ENCODE results near the gene NEGR1. TPM values are rescaled to one million over a fixed set of nuclear protein-coding genes. Genes with fewer than 3 reads are reported as not detected.

The NEGR1 gene
- total and polyA plus RNA-seq, 9 of the 15 experiments (the other 6 are each of a cell fraction or from before 2014, with no cell fraction given): not detected

- 0% methylated on average over 2 of the region's 2 CpGs for WGBS (ENCODE audit: insufficient coverage, low coverage, missing lambda C conversion rate)
- in situ Hi-C loops (cut with MboI): loop anchor here (5.0 kb wide), 1 partner anchor 71 kb away; no protein-coding TSS in a partner anchor
- no peak overlapping the region for H3K4me3 ChIP-seq
- no peaks in the 10 kb centered on the region for H3K4me1 ChIP-seq (replicated peaks in 1 of 2; ENCODE audit: control insufficient read depth in 2 of 2, insufficient read depth in 2 of 2, low read length in 2 of 2)
- H3K9me1 ChIP-seq (ENCODE audit: control insufficient read depth, insufficient read depth, low read length): no peaks in the 10 kb centered on the region
- H3K9me3 ChIP-seq (replicated peaks; ENCODE audit: control insufficient read depth, insufficient read depth, low read depth, low read length): no peaks in the 10 kb centered on the region
- FAIRE-seq (no peak), DNase-seq (ENCODE audit: extremely low read depth in 1 of 4, low spot score in 3 of 4) (no peak), ATAC-seq (no peak)
- H2AFZ ChIP-seq (ENCODE audit: low read depth, low read length): no peak overlapping the region
- H3K4me2 ChIP-seq (ENCODE audit: insufficient read depth, low read length): no peak overlapping the region
- POLR2A ChIA-PET: no interaction called here
- intact Hi-C loops (cut with micrococcal nuclease): no loop called here
- BruUV-seq (replicated peaks): no TSS peak
- TF ChIP-seq ZNF696 (CRISPR knock-in tag; conservative IDR thresholded peaks at IDR 0.05): no peak
- no peak for TF ChIP-seq CBFA2T2 (conservative IDR thresholded peaks at IDR 0.05)
- TF ChIP-seq NONO (IDR thresholded peaks at IDR 0.05; ENCODE audit: low read depth in 2 of 2, low read length in 1 of 2): no peak
- TF ChIP-seq AFF4 (CRISPR knock-in tag; IDR thresholded peaks at IDR 0.05): no peak
- TF ChIP-seq ZNF444 (CRISPR knock-in tag; IDR thresholded peaks at IDR 0.05): no peak
- TF ChIP-seq ZNF764 (CRISPR knock-in tag; IDR thresholded peaks at IDR 0.05; ENCODE audit: low read depth): no peak
- no peak for TF ChIP-seq ZNF785 (CRISPR knock-in tag; IDR thresholded peaks at IDR 0.05)
- TF ChIP-seq SUPT5H (IDR thresholded peaks at IDR 0.05): no peak
- TF ChIP-seq LARP7 (IDR thresholded peaks at IDR 0.05): no peak
- no peak for TF ChIP-seq AFF1 (IDR thresholded peaks at IDR 0.05; ENCODE audit: low read depth in 1 of 2, partially characterized antibody in 2 of 2)
- H3K27ac ChIP-seq (ENCODE audit: extremely low read depth, low read depth, low read length): no peak overlapping the region
- H3K36me3 ChIP-seq (ENCODE audit: control insufficient read depth, insufficient read depth, low read length): no peaks in the 10 kb centered on the region
- CTCF ChIA-PET (ENCODE audit: low intra/inter-chr PET ratio): no interaction called here
- H3K9ac ChIP-seq (ENCODE audit: insufficient read depth in 1 of 2, low read depth in 2 of 2, low read length in 2 of 2): no peak overlapping the region
- no peaks in the 10 kb centered on the region for H3K27me3 ChIP-seq (ENCODE audit: control insufficient read depth in 2 of 2, insufficient read depth in 2 of 2, low read length in 2 of 2)
- no peaks in the 10 kb centered on the region for H3K79me2 ChIP-seq (ENCODE audit: control insufficient read depth, insufficient read depth, low read length)
- H4K20me1 ChIP-seq (replicated peaks; ENCODE audit: control insufficient read depth, insufficient read depth, low read length): no peaks in the 10 kb centered on the region
These were observed 14.2 kb upstream of the NEGR1 start for GRCh38 chr1:72296501-72296900.
